SK-N-SH (cell line): ENCODE measurements around the gene PRRT2. TPM values are rescaled to one million over a fixed set of nuclear protein-coding genes. Genes with fewer than 3 reads are reported as not detected.

Experiments used
- CTCF ChIA-PET: fragments of 300-600, 350-600 bp; formaldehyde crosslinking; extraction: SDS; loops from one replicate; lab custom pipeline; 2021; lab: Yijun Ruan, JAX
- POLR2A ChIA-PET: fragments of 350-600 bp; sonication (Branson Sonifier 250); formaldehyde crosslinking; extraction: SDS; loops from one replicate; lab custom pipeline; 2020; ENCODE audit warnings: antibody characterized with exemption, inconsistent platforms; lab: Yijun Ruan, JAX
- DNase-seq: peaks from one replicate; pipeline ENCODE4 v3.0.0; 2012
- H2AFZ ChIP-seq: fragments of 200-600 bp; sonication (generic); 2 replicates; pipeline ENCODE4 v1.8.1; 2016; ENCODE audit warnings: antibody characterized with exemption, mild to moderate bottlenecking, low read depth
- H3F3A ChIP-seq: fragments of 200-600 bp; sonication (generic); replicated peaks from 2 replicates; pipeline ENCODE3; 2016; ENCODE audit warnings: antibody characterized with exemption, mild to moderate bottlenecking; ENCODE audit not compliant: insufficient read depth
- H3K27ac ChIP-seq, 2 experiments: fragments of 200-500 bp in 1 of 2; fragments of 200-600 bp in 1 of 2; sonication (Bioruptor generic) in 1 of 2; sonication (generic), shearing (Covaris generic) in 1 of 2; 2 replicates each; pipeline versions ENCODE4 v1.5.1 to v1.6.1; 2014 to 2016; ENCODE audit warnings: low read depth in 2 of 2, inconsistent platforms in 1 of 2, low read length in 1 of 2, mild to moderate bottlenecking in 1 of 2, mixed read lengths in 1 of 2
- H3K27me3 ChIP-seq: fragments of 200-600 bp; sonication (generic), shearing (Covaris generic); 2 replicates; pipeline ENCODE4 v1.6.1; 2016; ENCODE audit warnings: mixed run types; ENCODE audit not compliant: insufficient read depth
- H3K36me3 ChIP-seq, 2 experiments: fragments of 200-500 bp in 1 of 2; fragments of 200-600 bp in 1 of 2; sonication (Bioruptor generic) in 1 of 2; sonication (generic) in 1 of 2; replicated peaks in 1 of 2; 2 replicates each; pipeline versions ENCODE3 to v1.5.1; 2014 to 2016; ENCODE audit warnings: low read length in 1 of 2, mild to moderate bottlenecking in 1 of 2; ENCODE audit not compliant: insufficient read depth in 2 of 2, control insufficient read depth in 1 of 2
- H3K4me1 ChIP-seq, 2 experiments: fragments of 200-500 bp in 1 of 2; fragments of 200-600 bp in 1 of 2; sonication (Bioruptor generic) in 1 of 2; sonication (generic), shearing (Covaris generic) in 1 of 2; 2 replicates each; pipeline versions ENCODE4 v1.5.1 to v1.6.1; 2014 to 2016; ENCODE audit warnings: low read depth in 1 of 2, low read length in 1 of 2, mixed run types in 1 of 2; ENCODE audit not compliant: insufficient read depth in 2 of 2, control insufficient read depth in 1 of 2
- H3K4me2 ChIP-seq: fragments of 200-600 bp; sonication (generic), shearing (Covaris generic); 2 replicates; pipeline ENCODE4 v1.6.1; 2017; ENCODE audit warnings: mixed run types
- H3K4me3 ChIP-seq, 2 experiments: fragments of 200-500 bp in 1 of 2; fragments of 200-600 bp in 1 of 2; sonication (Bioruptor generic) in 1 of 2; sonication (generic), shearing (Covaris generic) in 1 of 2; 2 replicates each; pipeline versions ENCODE4 v1.5.1 to v1.8.1; 2014 to 2016; ENCODE audit warnings: low read depth in 2 of 2, inconsistent platforms in 1 of 2, low read length in 1 of 2, mild to moderate bottlenecking in 1 of 2, mixed read lengths in 1 of 2, moderate library complexity in 1 of 2
- H3K79me2 ChIP-seq: fragments of 200-600 bp; sonication (generic); 2 replicates; pipeline ENCODE4 v1.8.1; 2017; ENCODE audit warnings: mild to moderate bottlenecking; ENCODE audit not compliant: insufficient read depth
- H3K9ac ChIP-seq: fragments of 200-600 bp; sonication (generic); 2 replicates; pipeline ENCODE4 v1.6.1; 2017; ENCODE audit warnings: mixed run types
- H3K9me2 ChIP-seq: fragments of 200-600 bp; sonication (generic); 2 replicates; pipeline ENCODE4 v1.6.1; 2017; ENCODE audit warnings: mixed run types
- H3K9me3 ChIP-seq: fragments of 200-600 bp; sonication (generic); 2 replicates; pipeline ENCODE4 v1.6.1; 2017; ENCODE audit warnings: mixed run types, mild to moderate bottlenecking, moderate library complexity
- H4K20me1 ChIP-seq: fragments of 200-600 bp; sonication (generic); 2 replicates; pipeline ENCODE4 v1.6.1; 2017; ENCODE audit warnings: mild to moderate bottlenecking, mixed run types; ENCODE audit not compliant: insufficient read depth
- CHD2 ChIP-seq: fragments of 150-350 bp; IDR thresholded peaks from 2 replicates; pipeline ENCODE4 v1.6.1; 2018; ENCODE audit warnings: low read length; ENCODE audit not compliant: partially characterized antibody
- ELF1 ChIP-seq: IDR thresholded peaks from 2 replicates; pipeline ENCODE4 v1.4.0; 2012
- EP300 ChIP-seq, 2 experiments: IDR thresholded peaks; 2 replicates each; pipeline versions ENCODE4 v1.4.0 to v1.6.1; 2012; ENCODE audit warnings: borderline replicate concordance in 1 of 2, low read depth in 1 of 2, low read length in 1 of 2
- FOSL2 ChIP-seq: IDR thresholded peaks from 2 replicates; pipeline ENCODE4 v1.4.0; 2012; ENCODE audit warnings: low read depth, mild to moderate bottlenecking, moderate library complexity, borderline replicate concordance
- FOXJ3 ChIP-seq: sonication (generic); formaldehyde crosslinking; IDR thresholded peaks from 2 replicates; pipeline ENCODE4 v1.5.1; 2020; ENCODE audit warnings: mild to moderate bottlenecking, missing genetic modification reagents
- GATA2 ChIP-seq: sonication (generic); formaldehyde crosslinking; IDR thresholded peaks from 2 replicates; pipeline ENCODE4 v1.5.0; 2020; ENCODE audit warnings: mild to moderate bottlenecking, missing genetic modification reagents
- MAX ChIP-seq: IDR thresholded peaks from 2 replicates; pipeline ENCODE4 v1.4.0; 2012; ENCODE audit warnings: low read depth
- NFIC ChIP-seq: IDR thresholded peaks from 2 replicates; pipeline ENCODE4 v1.4.0; 2012; ENCODE audit warnings: borderline replicate concordance
- NRF1 ChIP-seq: IDR thresholded peaks from 2 replicates; pipeline ENCODE4 v1.6.1; 2012; ENCODE audit warnings: low read depth, mild to moderate bottlenecking, low read length
- POLR2AphosphoS5 ChIP-seq: IDR thresholded peaks from 2 replicates; pipeline ENCODE4 v1.6.1; 2012; ENCODE audit warnings: low read depth, low read length
- RAD21 ChIP-seq: IDR thresholded peaks from 2 replicates; pipeline ENCODE4 v1.6.1; 2012; ENCODE audit warnings: mild to moderate bottlenecking, low read length
- RXRA ChIP-seq: IDR thresholded peaks from 2 replicates; pipeline ENCODE4 v1.4.0; 2012; ENCODE audit warnings: low read depth, mild to moderate bottlenecking, borderline replicate concordance
- SIN3A ChIP-seq: IDR thresholded peaks from 2 replicates; pipeline ENCODE4 v1.6.1; 2012; ENCODE audit warnings: low read depth, mild to moderate bottlenecking, low read length, moderate library complexity, borderline replicate concordance
- SMC3 ChIP-seq: IDR thresholded peaks from 2 replicates; pipeline ENCODE4 v1.6.1; 2012; ENCODE audit warnings: low read depth, low read length, improper control_type of control experiment
- ZBTB33 ChIP-seq: IDR thresholded peaks from 2 replicates; pipeline ENCODE4 v1.4.0; 2012; ENCODE audit warnings: low read depth, borderline replicate concordance
- WGBS: methylation state at CpG from one replicate; pipeline ENCODE4 v1.1.6; 2017; ENCODE audit warnings: low lambda C conversion rate; 5-methylcytosine and 5-hydroxymethylcytosine counted together
- polyA plus RNA-seq, 3 experiments: library from polyadenylated mRNA; depleted of rRNA; stranded (reverse); fragments of >200 nt; gene quantifications; 2 replicates each; pipeline ENCODE4 v1.2.3, GENCODE V29; 2012
- TF ChIP-seq, protein P1 (sequence below): fragments of 150-350 bp; IDR thresholded peaks from 2 replicates; pipeline ENCODE4 v1.6.1; 2017; ENCODE audit warnings: antibody characterized with exemption, low read length, low read depth, borderline replicate concordance
- TF ChIP-seq, protein P2 (sequence below): IDR thresholded peaks from 2 replicates; pipeline ENCODE4; 2012
- TF ChIP-seq, protein P3 (sequence below): IDR thresholded peaks from 2 replicates; pipeline ENCODE4 v1.6.1; 2012; ENCODE audit warnings: mild to moderate bottlenecking, low read depth, low read length, moderate library complexity
- TF ChIP-seq, protein P4 (sequence below): fragments of 200-600 bp; sonication (generic); IDR thresholded peaks from 2 replicates; pipeline ENCODE4 v1.6.1; 2017; ENCODE audit warnings: antibody characterized with exemption, mild to moderate bottlenecking, moderate library complexity
- TF ChIP-seq, protein P5 (sequence below): IDR thresholded peaks from 2 replicates; pipeline ENCODE4 v1.4.0; 2012; ENCODE audit warnings: low read depth, borderline replicate concordance

PRRT2 gene
- polyA plus RNA-seq, 1 of the 3 experiments (the other 2 are of a cell fraction), result 28.1 TPM

GRCh38 chr16:29779474-29779873 is 32.5 kb upstream of the PRRT2 start:
- CTCF ChIA-PET, result interaction anchor here (2.6 to 4.5 kb wide), 2 partner anchors 11 to 50 kb away, joined by 6 to 22 read pairs; partner anchors contain the start of gene KIF22
- H3K36me3 ChIP-seq, result no peaks in the 10 kb centered on the region
- no peak for DNase-seq

More at GRCh38 chr16:29779474-29779873, 32.5 kb upstream of the PRRT2 start:
- POLR2A ChIA-PET, result no interaction called here
- H3K27ac ChIP-seq, result no peak overlapping the region
- H3K9ac ChIP-seq, result no peak overlapping the region
- no peak overlapping the region for H2AFZ ChIP-seq
- H3K4me1 ChIP-seq, result no peaks in the 10 kb centered on the region
- no peaks in the 10 kb centered on the region for H3K79me2 ChIP-seq
- H4K20me1 ChIP-seq, result no peaks in the 10 kb centered on the region
- TF ChIP-seq, protein P1, sequence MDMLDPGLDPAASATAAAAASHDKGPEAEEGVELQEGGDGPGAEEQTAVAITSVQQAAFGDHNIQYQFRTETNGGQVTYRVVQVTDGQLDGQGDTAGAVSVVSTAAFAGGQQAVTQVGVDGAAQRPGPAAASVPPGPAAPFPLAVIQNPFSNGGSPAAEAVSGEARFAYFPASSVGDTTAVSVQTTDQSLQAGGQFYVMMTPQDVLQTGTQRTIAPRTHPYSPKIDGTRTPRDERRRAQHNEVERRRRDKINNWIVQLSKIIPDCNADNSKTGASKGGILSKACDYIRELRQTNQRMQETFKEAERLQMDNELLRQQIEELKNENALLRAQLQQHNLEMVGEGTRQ, result no peak
- TF ChIP-seq FOXJ3, result no peak
- TF ChIP-seq ZBTB33, result no peak
- TF ChIP-seq, protein P2, sequence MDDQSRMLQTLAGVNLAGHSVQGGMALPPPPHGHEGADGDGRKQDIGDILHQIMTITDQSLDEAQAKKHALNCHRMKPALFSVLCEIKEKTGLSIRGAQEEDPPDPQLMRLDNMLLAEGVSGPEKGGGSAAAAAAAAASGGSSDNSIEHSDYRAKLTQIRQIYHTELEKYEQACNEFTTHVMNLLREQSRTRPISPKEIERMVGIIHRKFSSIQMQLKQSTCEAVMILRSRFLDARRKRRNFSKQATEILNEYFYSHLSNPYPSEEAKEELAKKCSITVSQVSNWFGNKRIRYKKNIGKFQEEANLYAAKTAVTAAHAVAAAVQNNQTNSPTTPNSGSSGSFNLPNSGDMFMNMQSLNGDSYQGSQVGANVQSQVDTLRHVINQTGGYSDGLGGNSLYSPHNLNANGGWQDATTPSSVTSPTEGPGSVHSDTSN, result no peak
- TF ChIP-seq ELF1, result no peak
- TF ChIP-seq EP300 (IDR thresholded peaks at IDR 0.05; ENCODE audit: borderline replicate concordance in 1 of 2, low read depth in 1 of 2, low read length in 1 of 2), result no peak
- TF ChIP-seq FOSL2, result no peak
- no peak for TF ChIP-seq SMC3
- TF ChIP-seq RAD21, result no peak
- TF ChIP-seq NFIC, result no peak
- no peak for TF ChIP-seq CHD2
- TF ChIP-seq, protein P3, sequence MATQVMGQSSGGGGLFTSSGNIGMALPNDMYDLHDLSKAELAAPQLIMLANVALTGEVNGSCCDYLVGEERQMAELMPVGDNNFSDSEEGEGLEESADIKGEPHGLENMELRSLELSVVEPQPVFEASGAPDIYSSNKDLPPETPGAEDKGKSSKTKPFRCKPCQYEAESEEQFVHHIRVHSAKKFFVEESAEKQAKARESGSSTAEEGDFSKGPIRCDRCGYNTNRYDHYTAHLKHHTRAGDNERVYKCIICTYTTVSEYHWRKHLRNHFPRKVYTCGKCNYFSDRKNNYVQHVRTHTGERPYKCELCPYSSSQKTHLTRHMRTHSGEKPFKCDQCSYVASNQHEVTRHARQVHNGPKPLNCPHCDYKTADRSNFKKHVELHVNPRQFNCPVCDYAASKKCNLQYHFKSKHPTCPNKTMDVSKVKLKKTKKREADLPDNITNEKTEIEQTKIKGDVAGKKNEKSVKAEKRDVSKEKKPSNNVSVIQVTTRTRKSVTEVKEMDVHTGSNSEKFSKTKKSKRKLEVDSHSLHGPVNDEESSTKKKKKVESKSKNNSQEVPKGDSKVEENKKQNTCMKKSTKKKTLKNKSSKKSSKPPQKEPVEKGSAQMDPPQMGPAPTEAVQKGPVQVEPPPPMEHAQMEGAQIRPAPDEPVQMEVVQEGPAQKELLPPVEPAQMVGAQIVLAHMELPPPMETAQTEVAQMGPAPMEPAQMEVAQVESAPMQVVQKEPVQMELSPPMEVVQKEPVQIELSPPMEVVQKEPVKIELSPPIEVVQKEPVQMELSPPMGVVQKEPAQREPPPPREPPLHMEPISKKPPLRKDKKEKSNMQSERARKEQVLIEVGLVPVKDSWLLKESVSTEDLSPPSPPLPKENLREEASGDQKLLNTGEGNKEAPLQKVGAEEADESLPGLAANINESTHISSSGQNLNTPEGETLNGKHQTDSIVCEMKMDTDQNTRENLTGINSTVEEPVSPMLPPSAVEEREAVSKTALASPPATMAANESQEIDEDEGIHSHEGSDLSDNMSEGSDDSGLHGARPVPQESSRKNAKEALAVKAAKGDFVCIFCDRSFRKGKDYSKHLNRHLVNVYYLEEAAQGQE, result no peak
- no peak for TF ChIP-seq POLR2AphosphoS5
- TF ChIP-seq GATA2 (CRISPR knock-in tag), result no peak
- TF ChIP-seq SIN3A, result no peak
- TF ChIP-seq MAX, result no peak
- TF ChIP-seq, protein P4, sequence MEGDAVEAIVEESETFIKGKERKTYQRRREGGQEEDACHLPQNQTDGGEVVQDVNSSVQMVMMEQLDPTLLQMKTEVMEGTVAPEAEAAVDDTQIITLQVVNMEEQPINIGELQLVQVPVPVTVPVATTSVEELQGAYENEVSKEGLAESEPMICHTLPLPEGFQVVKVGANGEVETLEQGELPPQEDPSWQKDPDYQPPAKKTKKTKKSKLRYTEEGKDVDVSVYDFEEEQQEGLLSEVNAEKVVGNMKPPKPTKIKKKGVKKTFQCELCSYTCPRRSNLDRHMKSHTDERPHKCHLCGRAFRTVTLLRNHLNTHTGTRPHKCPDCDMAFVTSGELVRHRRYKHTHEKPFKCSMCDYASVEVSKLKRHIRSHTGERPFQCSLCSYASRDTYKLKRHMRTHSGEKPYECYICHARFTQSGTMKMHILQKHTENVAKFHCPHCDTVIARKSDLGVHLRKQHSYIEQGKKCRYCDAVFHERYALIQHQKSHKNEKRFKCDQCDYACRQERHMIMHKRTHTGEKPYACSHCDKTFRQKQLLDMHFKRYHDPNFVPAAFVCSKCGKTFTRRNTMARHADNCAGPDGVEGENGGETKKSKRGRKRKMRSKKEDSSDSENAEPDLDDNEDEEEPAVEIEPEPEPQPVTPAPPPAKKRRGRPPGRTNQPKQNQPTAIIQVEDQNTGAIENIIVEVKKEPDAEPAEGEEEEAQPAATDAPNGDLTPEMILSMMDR, result no peak
- TF ChIP-seq NRF1, result no peak
- TF ChIP-seq, protein P5, sequence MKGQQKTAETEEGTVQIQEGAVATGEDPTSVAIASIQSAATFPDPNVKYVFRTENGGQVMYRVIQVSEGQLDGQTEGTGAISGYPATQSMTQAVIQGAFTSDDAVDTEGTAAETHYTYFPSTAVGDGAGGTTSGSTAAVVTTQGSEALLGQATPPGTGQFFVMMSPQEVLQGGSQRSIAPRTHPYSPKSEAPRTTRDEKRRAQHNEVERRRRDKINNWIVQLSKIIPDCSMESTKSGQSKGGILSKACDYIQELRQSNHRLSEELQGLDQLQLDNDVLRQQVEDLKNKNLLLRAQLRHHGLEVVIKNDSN, result no peak
- no peak for TF ChIP-seq RXRA
- no peaks in the 10 kb centered on the region for H3F3A ChIP-seq
- 51% methylated on average over 9 of the region's 10 CpGs for WGBS
- no peak overlapping the region for H3K4me2 ChIP-seq
- no peaks in the 10 kb centered on the region for H3K9me3 ChIP-seq
- H3K27me3 ChIP-seq, result peaks cover 7% of the 10 kb centered on the region; the same call in 1 of the 2 replicates
- H3K9me2 ChIP-seq, result no peaks in the 10 kb centered on the region
- H3K4me3 ChIP-seq, result no peak overlapping the region
